ENCODE results near the gene ABLIM2. TPM values are rescaled to one million over a fixed set of nuclear protein-coding genes. Genes with fewer than 3 reads are reported as not detected.

Gene ABLIM2
- total and polyA plus RNA-seq, 2 experiments from 2014 or later, result 1.5 to 4.3 TPM

DNA sequence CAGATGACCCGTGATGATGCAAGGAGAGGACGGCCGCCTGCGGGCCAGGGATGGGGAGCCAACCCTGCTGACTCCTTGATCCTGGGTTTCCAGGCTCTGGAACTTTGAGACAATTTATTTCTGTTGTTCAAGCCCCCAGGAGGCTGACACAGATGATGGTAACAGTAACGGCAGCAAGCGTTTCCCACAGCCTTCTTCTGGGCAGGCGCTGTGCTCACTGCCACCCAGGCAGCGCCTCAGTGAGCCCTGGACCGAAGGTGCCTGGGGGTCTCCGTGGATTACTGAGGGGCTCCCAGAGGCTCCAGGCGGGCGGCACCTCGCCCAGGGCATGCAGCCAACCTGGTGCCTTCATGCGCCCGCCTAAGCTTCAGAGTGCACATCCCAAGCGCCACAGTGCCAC lies 115.0 kb downstream of the ABLIM2 start (continued):
- TF ChIP-seq, protein P1, sequence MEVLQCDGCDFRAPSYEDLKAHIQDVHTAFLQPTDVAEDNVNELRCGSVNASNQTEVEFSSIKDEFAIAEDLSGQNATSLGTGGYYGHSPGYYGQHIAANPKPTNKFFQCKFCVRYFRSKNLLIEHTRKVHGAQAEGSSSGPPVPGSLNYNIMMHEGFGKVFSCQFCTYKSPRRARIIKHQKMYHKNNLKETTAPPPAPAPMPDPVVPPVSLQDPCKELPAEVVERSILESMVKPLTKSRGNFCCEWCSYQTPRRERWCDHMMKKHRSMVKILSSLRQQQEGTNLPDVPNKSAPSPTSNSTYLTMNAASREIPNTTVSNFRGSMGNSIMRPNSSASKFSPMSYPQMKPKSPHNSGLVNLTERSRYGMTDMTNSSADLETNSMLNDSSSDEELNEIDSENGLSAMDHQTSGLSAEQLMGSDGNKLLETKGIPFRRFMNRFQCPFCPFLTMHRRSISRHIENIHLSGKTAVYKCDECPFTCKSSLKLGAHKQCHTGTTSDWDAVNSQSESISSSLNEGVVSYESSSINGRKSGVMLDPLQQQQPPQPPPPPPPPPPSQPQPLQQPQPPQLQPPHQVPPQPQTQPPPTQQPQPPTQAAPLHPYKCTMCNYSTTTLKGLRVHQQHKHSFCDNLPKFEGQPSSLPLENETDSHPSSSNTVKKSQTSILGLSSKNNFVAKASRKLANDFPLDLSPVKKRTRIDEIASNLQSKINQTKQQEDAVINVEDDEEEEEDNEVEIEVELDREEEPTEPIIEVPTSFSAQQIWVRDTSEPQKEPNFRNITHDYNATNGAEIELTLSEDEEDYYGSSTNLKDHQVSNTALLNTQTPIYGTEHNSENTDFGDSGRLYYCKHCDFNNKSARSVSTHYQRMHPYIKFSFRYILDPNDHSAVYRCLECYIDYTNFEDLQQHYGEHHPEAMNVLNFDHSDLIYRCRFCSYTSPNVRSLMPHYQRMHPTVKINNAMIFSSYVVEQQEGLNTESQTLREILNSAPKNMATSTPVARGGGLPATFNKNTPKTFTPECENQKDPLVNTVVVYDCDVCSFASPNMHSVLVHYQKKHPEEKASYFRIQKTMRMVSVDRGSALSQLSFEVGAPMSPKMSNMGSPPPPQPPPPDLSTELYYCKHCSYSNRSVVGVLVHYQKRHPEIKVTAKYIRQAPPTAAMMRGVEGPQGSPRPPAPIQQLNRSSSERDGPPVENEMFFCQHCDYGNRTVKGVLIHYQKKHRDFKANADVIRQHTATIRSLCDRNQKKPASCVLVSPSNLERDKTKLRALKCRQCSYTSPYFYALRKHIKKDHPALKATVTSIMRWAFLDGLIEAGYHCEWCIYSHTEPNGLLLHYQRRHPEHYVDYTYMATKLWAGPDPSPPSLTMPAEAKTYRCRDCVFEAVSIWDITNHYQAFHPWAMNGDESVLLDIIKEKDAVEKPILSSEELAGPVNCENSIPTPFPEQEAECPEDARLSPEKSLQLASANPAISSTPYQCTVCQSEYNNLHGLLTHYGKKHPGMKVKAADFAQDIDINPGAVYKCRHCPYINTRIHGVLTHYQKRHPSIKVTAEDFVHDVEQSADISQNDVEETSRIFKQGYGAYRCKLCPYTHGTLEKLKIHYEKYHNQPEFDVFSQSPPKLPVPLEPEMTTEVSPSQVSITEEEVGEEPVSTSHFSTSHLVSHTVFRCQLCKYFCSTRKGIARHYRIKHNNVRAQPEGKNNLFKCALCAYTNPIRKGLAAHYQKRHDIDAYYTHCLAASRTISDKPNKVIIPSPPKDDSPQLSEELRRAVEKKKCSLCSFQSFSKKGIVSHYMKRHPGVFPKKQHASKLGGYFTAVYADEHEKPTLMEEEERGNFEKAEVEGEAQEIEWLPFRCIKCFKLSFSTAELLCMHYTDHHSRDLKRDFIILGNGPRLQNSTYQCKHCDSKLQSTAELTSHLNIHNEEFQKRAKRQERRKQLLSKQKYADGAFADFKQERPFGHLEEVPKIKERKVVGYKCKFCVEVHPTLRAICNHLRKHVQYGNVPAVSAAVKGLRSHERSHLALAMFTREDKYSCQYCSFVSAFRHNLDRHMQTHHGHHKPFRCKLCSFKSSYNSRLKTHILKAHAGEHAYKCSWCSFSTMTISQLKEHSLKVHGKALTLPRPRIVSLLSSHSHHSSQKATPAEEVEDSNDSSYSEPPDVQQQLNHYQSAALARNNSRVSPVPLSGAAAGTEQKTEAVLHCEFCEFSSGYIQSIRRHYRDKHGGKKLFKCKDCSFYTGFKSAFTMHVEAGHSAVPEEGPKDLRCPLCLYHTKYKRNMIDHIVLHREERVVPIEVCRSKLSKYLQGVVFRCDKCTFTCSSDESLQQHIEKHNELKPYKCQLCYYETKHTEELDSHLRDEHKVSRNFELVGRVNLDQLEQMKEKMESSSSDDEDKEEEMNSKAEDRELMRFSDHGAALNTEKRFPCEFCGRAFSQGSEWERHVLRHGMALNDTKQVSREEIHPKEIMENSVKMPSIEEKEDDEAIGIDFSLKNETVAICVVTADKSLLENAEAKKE (CRISPR knock-in tag; IDR thresholded peaks at IDR 0.05), result no peak
- TF ChIP-seq JUNB (IDR thresholded peaks at IDR 0.05; ENCODE audit: unreplicated experiment) (no peak), NANOG (IDR thresholded peaks at IDR 0.05; ENCODE audit: borderline replicate concordance) (no peak), ZNF114 (CRISPR knock-in tag; IDR thresholded peaks at IDR 0.05) (no peak), EZH2phosphoT487 (IDR thresholded peaks at IDR 0.05; ENCODE audit: unreplicated experiment) (no peak), POLR2AphosphoS5 (IDR thresholded peaks at IDR 0.05; ENCODE audit: low read depth) (no peak), ZNF331 (CRISPR knock-in tag; IDR thresholded peaks at IDR 0.05; ENCODE audit: low read depth) (no peak)
- TF ChIP-seq, protein P2, sequence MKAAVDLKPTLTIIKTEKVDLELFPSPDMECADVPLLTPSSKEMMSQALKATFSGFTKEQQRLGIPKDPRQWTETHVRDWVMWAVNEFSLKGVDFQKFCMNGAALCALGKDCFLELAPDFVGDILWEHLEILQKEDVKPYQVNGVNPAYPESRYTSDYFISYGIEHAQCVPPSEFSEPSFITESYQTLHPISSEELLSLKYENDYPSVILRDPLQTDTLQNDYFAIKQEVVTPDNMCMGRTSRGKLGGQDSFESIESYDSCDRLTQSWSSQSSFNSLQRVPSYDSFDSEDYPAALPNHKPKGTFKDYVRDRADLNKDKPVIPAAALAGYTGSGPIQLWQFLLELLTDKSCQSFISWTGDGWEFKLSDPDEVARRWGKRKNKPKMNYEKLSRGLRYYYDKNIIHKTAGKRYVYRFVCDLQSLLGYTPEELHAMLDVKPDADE (IDR thresholded peaks at IDR 0.05), result no peak

DNA sequence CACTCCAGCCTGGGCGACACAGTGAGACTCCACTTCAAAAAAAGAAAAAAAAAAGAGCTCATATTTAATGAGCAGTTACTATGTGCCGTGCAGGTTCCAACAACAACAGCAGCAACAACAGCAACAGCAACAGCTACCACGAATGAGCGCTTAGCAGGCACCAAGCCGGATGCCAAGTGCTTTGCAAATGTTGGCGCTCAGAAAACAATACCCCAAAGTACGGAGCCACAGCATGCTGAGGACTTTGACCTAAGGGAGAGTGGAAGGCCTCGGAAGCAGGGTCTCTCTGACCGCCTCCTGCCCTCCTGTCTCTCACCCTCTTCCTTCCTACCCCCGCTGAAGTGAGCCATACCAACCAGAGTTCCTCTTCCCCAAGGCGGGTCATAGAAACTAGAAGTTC lies 116.7 kb downstream of the ABLIM2 start:
- no peak overlapping the region for H2AFZ ChIP-seq
- no peaks in the 10 kb centered on the region; the same call in 1 of the 2 replicates for H4K20me1 ChIP-seq (replicated peaks; ENCODE audit: insufficient read depth)
- peaks cover 21% of the 10 kb centered on the region for H3K4me1 Mint-ChIP-seq
- no peak overlapping the region for H3K27ac Mint-ChIP-seq
- no peaks in the 10 kb centered on the region for H3K36me3 ChIP-seq (ENCODE audit: insufficient read depth)
- H3K27ac ChIP-seq (ENCODE audit: low read depth), result no peak overlapping the region
- H3K9me3 Mint-ChIP-seq, result no peaks in the 10 kb centered on the region
- no peaks in the 10 kb centered on the region for H3K79me2 ChIP-seq (replicated peaks; ENCODE audit: insufficient read depth)
- H3F3A ChIP-seq (replicated peaks; ENCODE audit: low read depth), result no peaks in the 10 kb centered on the region
- no peak overlapping the region for H3K4me2 ChIP-seq
- peaks cover 8% of the 10 kb centered on the region for H3K27me3 Mint-ChIP-seq (ENCODE audit: insufficient read depth, low read depth, poor library complexity)
- DNase-seq (ENCODE audit: low spot score) (no peak), ATAC-seq (no peak)
- H3K4me3 Mint-ChIP-seq, result no peak overlapping the region
- H3K9me2 ChIP-seq (ENCODE audit: insufficient read depth), result no peaks in the 10 kb centered on the region
- H3K4me3 ChIP-seq, result no peak overlapping the region
- H3K27me3 ChIP-seq (ENCODE audit: insufficient read depth), result no peaks in the 10 kb centered on the region
- no peaks in the 10 kb centered on the region for H3K4me1 ChIP-seq (ENCODE audit: insufficient read depth)
- no peaks in the 10 kb centered on the region for H3K36me3 Mint-ChIP-seq (ENCODE audit: low read depth)
- TF ChIP-seq, protein P1 (CRISPR knock-in tag; IDR thresholded peaks at IDR 0.05), result no peak
- TF ChIP-seq ZNF114 (CRISPR knock-in tag; IDR thresholded peaks at IDR 0.05) (no peak), JUNB (IDR thresholded peaks at IDR 0.05; ENCODE audit: unreplicated experiment) (no peak), STAT1 (IDR thresholded peaks at IDR 0.05; ENCODE audit: unreplicated experiment) (no peak), EZH2phosphoT487 (IDR thresholded peaks at IDR 0.05; ENCODE audit: unreplicated experiment) (no peak), CREB1 (CRISPR knock-in tag; IDR thresholded peaks at IDR 0.05; ENCODE audit: low read depth) (no peak)
